SK-N-SH (cell line): ENCODE measurements around the gene MTREX. TPM values are rescaled to one million over a fixed set of nuclear protein-coding genes. Genes with fewer than 3 reads are reported as not detected.
A peak's percentile ranks its signal among the peaks of the same experiment; 100 is the strongest.

Source experiments
- CTCF ChIA-PET: fragments of 300-600, 350-600 bp; formaldehyde crosslinking; extraction: SDS; loops from one replicate; lab custom pipeline; 2021; lab: Yijun Ruan, JAX
- POLR2A ChIA-PET: fragments of 350-600 bp; sonication (Branson Sonifier 250); formaldehyde crosslinking; extraction: SDS; loops from one replicate; lab custom pipeline; 2020; ENCODE audit warnings: antibody characterized with exemption, inconsistent platforms; lab: Yijun Ruan, JAX
- DNase-seq: peaks from one replicate; pipeline ENCODE4 v3.0.0; 2012
- H2AFZ ChIP-seq: fragments of 200-600 bp; sonication (generic); 2 replicates; pipeline ENCODE4 v1.8.1; 2016; ENCODE audit warnings: antibody characterized with exemption, mild to moderate bottlenecking, low read depth
- H3F3A ChIP-seq: fragments of 200-600 bp; sonication (generic); replicated peaks from 2 replicates; pipeline ENCODE3; 2016; ENCODE audit warnings: antibody characterized with exemption, mild to moderate bottlenecking; ENCODE audit not compliant: insufficient read depth
- H3K27ac ChIP-seq, 2 experiments: fragments of 200-500 bp in 1 of 2; fragments of 200-600 bp in 1 of 2; sonication (Bioruptor generic) in 1 of 2; sonication (generic), shearing (Covaris generic) in 1 of 2; 2 replicates each; pipeline versions ENCODE4 v1.5.1 to v1.6.1; 2014 to 2016; ENCODE audit warnings: low read depth in 2 of 2, inconsistent platforms in 1 of 2, low read length in 1 of 2, mild to moderate bottlenecking in 1 of 2, mixed read lengths in 1 of 2
- H3K27me3 ChIP-seq: fragments of 200-600 bp; sonication (generic), shearing (Covaris generic); 2 replicates; pipeline ENCODE4 v1.6.1; 2016; ENCODE audit warnings: mixed run types; ENCODE audit not compliant: insufficient read depth
- H3K36me3 ChIP-seq, 2 experiments: fragments of 200-500 bp in 1 of 2; fragments of 200-600 bp in 1 of 2; sonication (Bioruptor generic) in 1 of 2; sonication (generic) in 1 of 2; replicated peaks in 1 of 2; 2 replicates each; pipeline versions ENCODE3 to v1.5.1; 2014 to 2016; ENCODE audit warnings: low read length in 1 of 2, mild to moderate bottlenecking in 1 of 2; ENCODE audit not compliant: insufficient read depth in 2 of 2, control insufficient read depth in 1 of 2
- H3K4me1 ChIP-seq, 2 experiments: fragments of 200-500 bp in 1 of 2; fragments of 200-600 bp in 1 of 2; sonication (Bioruptor generic) in 1 of 2; sonication (generic), shearing (Covaris generic) in 1 of 2; 2 replicates each; pipeline versions ENCODE4 v1.5.1 to v1.6.1; 2014 to 2016; ENCODE audit warnings: low read depth in 1 of 2, low read length in 1 of 2, mixed run types in 1 of 2; ENCODE audit not compliant: insufficient read depth in 2 of 2, control insufficient read depth in 1 of 2
- H3K4me2 ChIP-seq: fragments of 200-600 bp; sonication (generic), shearing (Covaris generic); 2 replicates; pipeline ENCODE4 v1.6.1; 2017; ENCODE audit warnings: mixed run types
- H3K4me3 ChIP-seq, 2 experiments: fragments of 200-500 bp in 1 of 2; fragments of 200-600 bp in 1 of 2; sonication (Bioruptor generic) in 1 of 2; sonication (generic), shearing (Covaris generic) in 1 of 2; 2 replicates each; pipeline versions ENCODE4 v1.5.1 to v1.8.1; 2014 to 2016; ENCODE audit warnings: low read depth in 2 of 2, inconsistent platforms in 1 of 2, low read length in 1 of 2, mild to moderate bottlenecking in 1 of 2, mixed read lengths in 1 of 2, moderate library complexity in 1 of 2
- H3K79me2 ChIP-seq: fragments of 200-600 bp; sonication (generic); 2 replicates; pipeline ENCODE4 v1.8.1; 2017; ENCODE audit warnings: mild to moderate bottlenecking; ENCODE audit not compliant: insufficient read depth
- H3K9ac ChIP-seq: fragments of 200-600 bp; sonication (generic); 2 replicates; pipeline ENCODE4 v1.6.1; 2017; ENCODE audit warnings: mixed run types
- H3K9me2 ChIP-seq: fragments of 200-600 bp; sonication (generic); 2 replicates; pipeline ENCODE4 v1.6.1; 2017; ENCODE audit warnings: mixed run types
- H3K9me3 ChIP-seq: fragments of 200-600 bp; sonication (generic); 2 replicates; pipeline ENCODE4 v1.6.1; 2017; ENCODE audit warnings: mixed run types, mild to moderate bottlenecking, moderate library complexity
- H4K20me1 ChIP-seq: fragments of 200-600 bp; sonication (generic); 2 replicates; pipeline ENCODE4 v1.6.1; 2017; ENCODE audit warnings: mild to moderate bottlenecking, mixed run types; ENCODE audit not compliant: insufficient read depth
- ELF1 ChIP-seq: IDR thresholded peaks from 2 replicates; pipeline ENCODE4 v1.4.0; 2012
- EP300 ChIP-seq, 2 experiments: IDR thresholded peaks; 2 replicates each; pipeline versions ENCODE4 v1.4.0 to v1.6.1; 2012; ENCODE audit warnings: borderline replicate concordance in 1 of 2, low read depth in 1 of 2, low read length in 1 of 2
- EZH2phosphoT487 ChIP-seq: fragments of 200-600 bp; sonication (generic); IDR thresholded peaks from 2 replicates; pipeline ENCODE4 v1.6.1; 2017; ENCODE audit warnings: low read depth, mixed run types, mild to moderate bottlenecking, antibody characterized with exemption, moderate library complexity, borderline replicate concordance
- FOXJ3 ChIP-seq: sonication (generic); formaldehyde crosslinking; IDR thresholded peaks from 2 replicates; pipeline ENCODE4 v1.5.1; 2020; ENCODE audit warnings: mild to moderate bottlenecking, missing genetic modification reagents
- GABPA ChIP-seq: IDR thresholded peaks from 2 replicates; pipeline ENCODE4 v1.4.0; 2012; ENCODE audit warnings: low read depth, mild to moderate bottlenecking
- GATA2 ChIP-seq: sonication (generic); formaldehyde crosslinking; IDR thresholded peaks from 2 replicates; pipeline ENCODE4 v1.5.0; 2020; ENCODE audit warnings: mild to moderate bottlenecking, missing genetic modification reagents
- MAX ChIP-seq: IDR thresholded peaks from 2 replicates; pipeline ENCODE4 v1.4.0; 2012; ENCODE audit warnings: low read depth
- MEF2A ChIP-seq: IDR thresholded peaks from 2 replicates; pipeline ENCODE4 v1.4.0; 2012; ENCODE audit warnings: low read depth, borderline replicate concordance
- MXI1 ChIP-seq: IDR thresholded peaks from 2 replicates; pipeline ENCODE4 v1.6.1; 2012; ENCODE audit warnings: mild to moderate bottlenecking, low read depth, low read length, improper control_type of control experiment
- NFIC ChIP-seq: IDR thresholded peaks from 2 replicates; pipeline ENCODE4 v1.4.0; 2012; ENCODE audit warnings: borderline replicate concordance
- NRF1 ChIP-seq: IDR thresholded peaks from 2 replicates; pipeline ENCODE4 v1.6.1; 2012; ENCODE audit warnings: low read depth, mild to moderate bottlenecking, low read length
- POLR2AphosphoS5 ChIP-seq: IDR thresholded peaks from 2 replicates; pipeline ENCODE4 v1.6.1; 2012; ENCODE audit warnings: low read depth, low read length
- RAD21 ChIP-seq: IDR thresholded peaks from 2 replicates; pipeline ENCODE4 v1.6.1; 2012; ENCODE audit warnings: mild to moderate bottlenecking, low read length
- RCOR1 ChIP-seq: fragments of 150-350 bp; IDR thresholded peaks from 2 replicates; pipeline ENCODE4 v1.6.1; 2017; ENCODE audit warnings: antibody characterized with exemption, low read length
- RXRA ChIP-seq: IDR thresholded peaks from 2 replicates; pipeline ENCODE4 v1.4.0; 2012; ENCODE audit warnings: low read depth, mild to moderate bottlenecking, borderline replicate concordance
- SIN3A ChIP-seq: IDR thresholded peaks from 2 replicates; pipeline ENCODE4 v1.6.1; 2012; ENCODE audit warnings: low read depth, mild to moderate bottlenecking, low read length, moderate library complexity, borderline replicate concordance
- SMC3 ChIP-seq: IDR thresholded peaks from 2 replicates; pipeline ENCODE4 v1.6.1; 2012; ENCODE audit warnings: low read depth, low read length, improper control_type of control experiment
- TCF12 ChIP-seq: IDR thresholded peaks from 2 replicates; pipeline ENCODE4 v1.4.0; 2012
- TEAD4 ChIP-seq: IDR thresholded peaks from 2 replicates; pipeline ENCODE4 v1.4.0; 2012; ENCODE audit warnings: mild to moderate bottlenecking, borderline replicate concordance; ENCODE audit not compliant: insufficient read depth
- USF1 ChIP-seq: IDR thresholded peaks from 2 replicates; pipeline ENCODE4 v1.4.0; 2012; ENCODE audit warnings: low read depth, borderline replicate concordance
- USF2 ChIP-seq: fragments of 150-350 bp; IDR thresholded peaks from 2 replicates; pipeline ENCODE4 v1.6.1; 2017; ENCODE audit warnings: antibody characterized with exemption, low read length, low read depth, borderline replicate concordance
- YY1 ChIP-seq: IDR thresholded peaks from 2 replicates; pipeline ENCODE4 v1.4.0; 2012; ENCODE audit warnings: low read depth, mild to moderate bottlenecking
- ZBTB33 ChIP-seq: IDR thresholded peaks from 2 replicates; pipeline ENCODE4 v1.4.0; 2012; ENCODE audit warnings: low read depth, borderline replicate concordance
- WGBS: methylation state at CpG from one replicate; pipeline ENCODE4 v1.1.6; 2017; ENCODE audit warnings: low lambda C conversion rate; 5-methylcytosine and 5-hydroxymethylcytosine counted together
- polyA plus RNA-seq, 3 experiments: library from polyadenylated mRNA; depleted of rRNA; stranded (reverse); fragments of >200 nt; gene quantifications; 2 replicates each; pipeline ENCODE4 v1.2.3, GENCODE V29; 2012

MTREX gene
- polyA plus RNA-seq, 1 of the 3 experiments (the other 2 are of a cell fraction): 11.2 TPM

- H3K9ac ChIP-seq: no peak overlapping the region
- 87% methylated on average over 3 of the region's 3 CpGs for WGBS
- H3K27me3 ChIP-seq: no peaks in the 10 kb centered on the region
- no peaks in the 10 kb centered on the region; the same call in 1 of the 2 replicates for H3K79me2 ChIP-seq
- no peak for TF ChIP-seq RCOR1
- no peak for TF ChIP-seq YY1
- TF ChIP-seq POLR2AphosphoS5: no peak
- no peak for TF ChIP-seq MEF2A
- TF ChIP-seq RXRA: no peak
- no peak for TF ChIP-seq SMC3
- TF ChIP-seq USF1: no peak
- no peak for TF ChIP-seq SIN3A
- TF ChIP-seq MXI1: no peak
- TF ChIP-seq GABPA: no peak
- H3F3A ChIP-seq: peaks cover 27% of the 10 kb centered on the region
- H3K9me2 ChIP-seq: no peaks in the 10 kb centered on the region
- H3K4me2 ChIP-seq: no peak overlapping the region
- ChIA-PET POLR2A (no interaction called here), CTCF (interaction anchor here (1.2 kb wide), 1 partner anchor 250 kb away, joined by 5 read pairs; no protein-coding TSS in a partner anchor)
- no peaks in the 10 kb centered on the region for H4K20me1 ChIP-seq
- no peak overlapping the region for H2AFZ ChIP-seq
- H3K4me1 ChIP-seq: peaks cover 31 to 32% of the 10 kb centered on the region in 2 experiments
- no peak for DNase-seq
- no peaks in the 10 kb centered on the region for H3K36me3 ChIP-seq
- H3K9me3 ChIP-seq: no peaks in the 10 kb centered on the region
- peak overlapping the region in 1 of 2 experiments; percentile 58; a peak in 3 of 4 replicates for H3K27ac ChIP-seq
- H3K4me3 ChIP-seq: no peak overlapping the region
Observed at GRCh38 chr5:55441107-55441771, 133.4 kb downstream of the MTREX start.

DNA sequence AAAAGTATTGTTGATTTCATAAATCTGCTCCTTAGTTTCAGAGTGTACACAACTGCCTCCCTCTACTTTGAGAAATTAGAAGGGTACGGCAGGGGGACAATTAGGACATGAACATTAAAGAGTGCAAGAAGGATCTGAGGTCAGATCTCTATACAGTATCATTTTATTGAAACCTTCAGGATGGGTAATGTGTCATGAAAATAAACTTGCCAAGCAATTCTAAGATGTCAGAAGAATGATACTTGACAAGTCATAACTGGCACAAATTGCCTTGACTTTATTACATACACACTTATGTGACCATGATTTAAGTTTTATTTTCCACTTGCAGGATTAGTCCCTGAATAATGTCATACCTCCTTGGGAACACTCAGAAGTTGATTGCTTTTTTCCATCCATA lies 134.2 kb downstream of the MTREX start:
- Histone ChIP-seq H3K4me2 (no peak overlapping the region), H3K4me1 (peaks cover 31 to 32% of the 10 kb centered on the region in 2 experiments), H3K9me3 (no peaks in the 10 kb centered on the region), H3K36me3 (no peaks in the 10 kb centered on the region), H3K4me3 (no peak overlapping the region), H3K79me2 (no peaks in the 10 kb centered on the region; the same call in 1 of the 2 replicates), H4K20me1 (no peaks in the 10 kb centered on the region), H3K9me2 (no peaks in the 10 kb centered on the region), H3K27ac (no peak overlapping the region; a peak in 1 of 4 replicates), H2AFZ (no peak overlapping the region), H3K27me3 (no peaks in the 10 kb centered on the region), H3K9ac (no peak overlapping the region), H3F3A (peaks cover 24% of the 10 kb centered on the region)
- ChIA-PET POLR2A (no interaction called here), CTCF (no interaction called here)
- WGBS: 97% methylated on average over 1 of the region's 1 CpG
- TF ChIP-seq TEAD4 (no peak), ELF1 (no peak), FOXJ3 (CRISPR knock-in tag) (no peak), MEF2A (no peak), EZH2phosphoT487 (no peak), TCF12 (no peak), EP300 (IDR thresholded peaks at IDR 0.05; ENCODE audit: borderline replicate concordance in 1 of 2, low read depth in 1 of 2, low read length in 1 of 2) (no peak), NRF1 (no peak), USF2 (no peak), NFIC (no peak), ZBTB33 (no peak), GATA2 (CRISPR knock-in tag) (no peak), RAD21 (no peak), MAX (no peak), RXRA (no peak), GABPA (no peak)
- no peak for DNase-seq
